CD8-positive, alpha-beta memory T cell (primary cell): Measurements from ENCODE around the gene GPT2. TPM values are rescaled to one million over a fixed set of nuclear protein-coding genes. Genes with fewer than 3 reads are reported as not detected.

Experiments used
- CTCF ChIA-PET: fragments of 350-600 bp; sonication (Branson Sonifier 250); formaldehyde crosslinking; loops from one replicate; lab custom pipeline; 2021; ENCODE audit warnings: antibody characterized with exemption; lab: Charles Lee
- POLR2A ChIA-PET: fragments of 350-600 bp; sonication (Branson Sonifier 250); formaldehyde crosslinking; loops from one replicate; lab custom pipeline; 2021; ENCODE audit warnings: antibody characterized with exemption; lab: Charles Lee
- DNase-seq, 5 donors: peaks; one replicate each; pipeline versions ENCODE4 v3.0.0 to v3.0.0-alpha.2; 2020 to 2022; ENCODE audit warnings: mixed read lengths in 1 of 5
- H3K27ac ChIP-seq: one replicate; pipeline ENCODE4 v1.7.0; 2013; ENCODE audit warnings: low read depth, mild to moderate bottlenecking, low read length, moderate library complexity
- H3K27me3 ChIP-seq: 2 replicates; pipeline ENCODE4 v1.7.0; 2013; ENCODE audit warnings: low read length, mild to moderate bottlenecking; ENCODE audit not compliant: insufficient read depth, poor library complexity, severe bottlenecking
- H3K36me3 ChIP-seq: 2 replicates; pipeline ENCODE4 v1.7.0; 2013; ENCODE audit warnings: mild to moderate bottlenecking, low read length, moderate library complexity; ENCODE audit not compliant: insufficient read depth
- H3K4me1 ChIP-seq: 2 replicates; pipeline ENCODE4 v1.7.0; 2013; ENCODE audit warnings: mild to moderate bottlenecking, low read length, moderate library complexity; ENCODE audit not compliant: insufficient read depth
- H3K4me3 ChIP-seq: 2 replicates; pipeline ENCODE4 v1.7.0; 2013; ENCODE audit warnings: mild to moderate bottlenecking, low read length
- H3K9me3 ChIP-seq: 2 replicates; pipeline ENCODE4 v1.7.0; 2013; ENCODE audit warnings: mild to moderate bottlenecking, low read length
- H3K27ac Mint-ChIP-seq, 8 donors: one replicate each; pipeline ENCODE4 v1.8.0; 2020 to 2021; ENCODE audit warnings: mixed read lengths in 8 of 8, mild to moderate bottlenecking in 6 of 8, inconsistent platforms in 3 of 8, moderate library complexity in 3 of 8
- H3K27me3 Mint-ChIP-seq, 2 donors: one replicate each; pipeline ENCODE4 v1.8.0; 2020 to 2021; ENCODE audit warnings: mixed read lengths in 2 of 2, mild to moderate bottlenecking in 1 of 2, moderate library complexity in 1 of 2
- H3K36me3 Mint-ChIP-seq, 3 donors: one replicate each; pipeline ENCODE4 v1.8.0; 2020 to 2021; ENCODE audit warnings: mixed read lengths in 3 of 3, inconsistent platforms in 1 of 3, mild to moderate bottlenecking in 1 of 3
- H3K4me1 Mint-ChIP-seq, 3 donors: one replicate each; pipeline ENCODE4 v1.8.0; 2020 to 2021; ENCODE audit warnings: mixed read lengths in 3 of 3, inconsistent platforms in 1 of 3, mild to moderate bottlenecking in 1 of 3
- H3K4me3 Mint-ChIP-seq, 7 donors: one replicate each; pipeline ENCODE4 v1.8.0; 2020 to 2021; ENCODE audit warnings: mixed read lengths in 7 of 7, mild to moderate bottlenecking in 6 of 7, moderate library complexity in 4 of 7, inconsistent platforms in 2 of 7
- H3K9me3 Mint-ChIP-seq, 5 donors: one replicate each; pipeline ENCODE4 v1.8.0; 2020 to 2022; ENCODE audit warnings: mixed read lengths in 5 of 5, mild to moderate bottlenecking in 3 of 5, moderate library complexity in 2 of 5, inconsistent platforms in 1 of 5
- polyA plus RNA-seq: library from polyadenylated mRNA; unstranded; fragments of 300-500 nt; fragmentation: Illumina TruSeq; gene quantifications from one replicate; pipeline ENCODE4 v1.2.3, GENCODE V29; 2021
- total RNA-seq, 2 experiments: library from RNA; stranded (reverse); gene quantifications; one replicate each; pipeline ENCODE4 v1.2.3, GENCODE V29; 2021

The GPT2 gene
- total and polyA plus RNA-seq, 3 experiments from 2014 or later, result 0.79 to 16.5 (median 12.5) TPM

DNA sequence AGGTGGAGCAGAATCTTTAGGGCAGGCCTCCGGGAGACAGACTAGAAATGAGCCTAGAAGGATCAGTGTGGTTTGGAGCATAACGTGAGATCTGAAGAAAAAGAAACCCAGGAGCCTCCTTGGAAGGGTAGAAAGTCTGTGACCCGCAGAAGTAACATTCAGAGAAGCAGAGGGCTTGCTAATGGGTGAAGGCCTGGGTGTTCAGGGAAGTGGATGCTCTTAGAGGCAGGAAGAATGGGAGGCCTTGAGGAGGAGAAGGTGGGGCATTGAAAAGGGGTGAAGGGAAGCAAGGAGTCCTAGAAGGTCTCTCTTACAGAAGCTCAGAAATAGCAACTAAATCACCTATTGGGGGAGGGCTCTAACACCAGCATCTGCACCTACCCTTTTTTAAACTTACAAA lies 20.3 kb downstream of the GPT2 start:
- no peaks in the 10 kb centered on the region for H3K36me3 ChIP-seq
- no peaks in the 10 kb centered on the region for H3K27me3 ChIP-seq
- no peaks in the 10 kb centered on the region for H3K9me3 ChIP-seq
- Mint-ChIP-seq H3K27me3 (peaks cover 0 to 2% of the 10 kb centered on the region in 2 donors), H3K4me3 (no peak overlapping the region), H3K4me1 (no peaks in the 10 kb centered on the region), H3K9me3 (no peaks in the 10 kb centered on the region), H3K27ac (no peak overlapping the region), H3K36me3 (no peaks in the 10 kb centered on the region)
- ChIA-PET POLR2A (no interaction called here), CTCF (interaction anchor here (1.0 kb wide), 1 partner anchor 50 kb away, joined by 3 read pairs; no protein-coding TSS in a partner anchor)
- H3K4me3 ChIP-seq, result no peak overlapping the region
- no peak for DNase-seq
- no peak overlapping the region for H3K27ac ChIP-seq
- H3K4me1 ChIP-seq, result no peaks in the 10 kb centered on the region

GRCh38 chr16:46906360-46907060 lies 22.3 kb downstream of the GPT2 start:
- H3K36me3 ChIP-seq, result no peaks in the 10 kb centered on the region
- no peak for DNase-seq
- H3K27ac Mint-ChIP-seq, result no peak overlapping the region
- H3K4me3 Mint-ChIP-seq, result no peak overlapping the region
- no peaks in the 10 kb centered on the region for H3K4me1 ChIP-seq
- no peaks in the 10 kb centered on the region for H3K27me3 ChIP-seq
- ChIA-PET CTCF (interaction anchor here (1.4 to 6.8 kb wide), 4 partner anchors 50 to 233 kb away, joined by 4 to 44 read pairs (median 18); no protein-coding TSS in a partner anchor), POLR2A (no interaction called here)
- H3K4me1 Mint-ChIP-seq, result peaks cover 0 to 5% (median 0%) of the 10 kb centered on the region in 3 donors
- no peaks in the 10 kb centered on the region for H3K27me3 Mint-ChIP-seq
- H3K36me3 Mint-ChIP-seq, result no peaks in the 10 kb centered on the region
- H3K4me3 ChIP-seq, result no peak overlapping the region
- no peaks in the 10 kb centered on the region for H3K9me3 Mint-ChIP-seq
- H3K9me3 ChIP-seq, result no peaks in the 10 kb centered on the region
- no peak overlapping the region for H3K27ac ChIP-seq

DNA sequence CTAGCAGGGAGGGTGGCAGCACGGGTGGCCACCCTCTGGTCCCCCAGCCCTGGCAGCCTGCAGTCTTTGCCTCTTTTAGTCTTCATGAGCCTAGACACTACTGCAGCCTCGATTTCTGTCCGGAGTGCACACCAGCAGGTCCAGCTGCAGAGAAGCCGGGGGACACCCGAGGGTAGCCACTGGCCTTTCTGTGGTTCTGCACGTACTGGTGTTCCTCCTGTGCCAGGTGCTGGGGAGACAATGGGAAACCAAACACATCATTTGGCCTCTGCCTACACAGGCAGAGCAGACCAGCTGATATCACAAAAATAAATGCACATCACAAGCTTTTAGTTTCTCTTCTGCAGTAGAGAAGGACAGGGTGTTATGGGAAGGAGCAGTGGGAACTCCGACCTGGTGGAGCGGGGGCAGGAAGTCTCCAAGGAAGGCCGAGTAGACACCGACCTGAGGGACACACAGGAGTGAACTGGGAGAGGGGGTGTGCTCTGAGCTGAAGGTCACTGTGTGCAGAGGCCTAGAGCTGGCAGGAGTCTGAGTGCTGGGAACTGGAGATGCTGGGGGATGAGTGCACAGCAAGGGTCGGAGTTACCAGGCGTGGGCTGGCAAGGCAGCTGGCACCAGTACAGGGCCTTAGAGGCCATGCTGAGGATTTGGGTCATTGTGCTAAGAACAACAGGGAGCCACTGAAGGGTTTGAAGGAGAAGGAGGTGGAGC lies 23.1 kb downstream of the GPT2 start:
- no peaks in the 10 kb centered on the region for H3K9me3 Mint-ChIP-seq
- no peaks in the 10 kb centered on the region for H3K27me3 Mint-ChIP-seq
- H3K4me3 Mint-ChIP-seq, result no peak overlapping the region
- Histone ChIP-seq H3K36me3 (no peaks in the 10 kb centered on the region), H3K27me3 (no peaks in the 10 kb centered on the region), H3K9me3 (no peaks in the 10 kb centered on the region), H3K27ac (no peak overlapping the region), H3K4me3 (no peak overlapping the region), H3K4me1 (no peaks in the 10 kb centered on the region)
- ChIA-PET CTCF (interaction anchor here (1.2 to 6.8 kb wide), 5 partner anchors 51 to 237 kb away, joined by 3 to 44 read pairs (median 7); no protein-coding TSS in a partner anchor), POLR2A (no interaction called here)
- H3K36me3 Mint-ChIP-seq, result no peaks in the 10 kb centered on the region
- DNase-seq, result no peak
- no peak overlapping the region for H3K27ac Mint-ChIP-seq
- peaks cover 0 to 5% (median 0%) of the 10 kb centered on the region in 3 donors for H3K4me1 Mint-ChIP-seq

GRCh38 chr16:46908540-46909372 lies 24.6 kb downstream of the GPT2 start:
- no peaks in the 10 kb centered on the region for H3K9me3 Mint-ChIP-seq
- no peak overlapping the region for H3K4me3 Mint-ChIP-seq
- no peaks in the 10 kb centered on the region for H3K36me3 Mint-ChIP-seq
- H3K27me3 ChIP-seq, result no peaks in the 10 kb centered on the region
- H3K4me1 ChIP-seq, result no peaks in the 10 kb centered on the region
- no peaks in the 10 kb centered on the region for H3K9me3 ChIP-seq
- no peaks in the 10 kb centered on the region for H3K36me3 ChIP-seq
- ChIA-PET POLR2A (no interaction called here), CTCF (interaction anchor here (0.9 to 6.8 kb wide), 12 partner anchors 8 to 238 kb away, joined by 3 to 44 read pairs (median 4); partner anchors contain the start of gene GPT2)
- no peak overlapping the region for H3K27ac Mint-ChIP-seq
- peak; percentile 31 to 69 (median 38) for DNase-seq
- peaks cover 0 to 5% (median 0%) of the 10 kb centered on the region in 3 donors for H3K4me1 Mint-ChIP-seq
- no peak overlapping the region for H3K4me3 ChIP-seq
- no peaks in the 10 kb centered on the region for H3K27me3 Mint-ChIP-seq
- H3K27ac ChIP-seq, result no peak overlapping the region

GRCh38 chr16:46911038-46911437 lies 26.9 kb downstream of the GPT2 start:
- Mint-ChIP-seq H3K27ac (peak overlapping the region in 2 of 8 donors; percentile 44 to 91), H3K9me3 (no peaks in the 10 kb centered on the region), H3K4me3 (no peak overlapping the region), H3K36me3 (no peaks in the 10 kb centered on the region), H3K4me1 (peaks cover 0 to 5% (median 0%) of the 10 kb centered on the region in 3 donors), H3K27me3 (no peaks in the 10 kb centered on the region)
- no peak for DNase-seq
- POLR2A ChIA-PET, result no interaction called here
- CTCF ChIA-PET, result interaction anchor here (1.4 to 6.8 kb wide), 4 partner anchors 20 to 238 kb away, joined by 5 to 44 read pairs (median 18); no protein-coding TSS in a partner anchor
- Histone ChIP-seq H3K4me3 (no peak overlapping the region), H3K27ac (no peak overlapping the region), H3K36me3 (no peaks in the 10 kb centered on the region), H3K27me3 (no peaks in the 10 kb centered on the region), H3K4me1 (no peaks in the 10 kb centered on the region), H3K9me3 (no peaks in the 10 kb centered on the region)

DNA sequence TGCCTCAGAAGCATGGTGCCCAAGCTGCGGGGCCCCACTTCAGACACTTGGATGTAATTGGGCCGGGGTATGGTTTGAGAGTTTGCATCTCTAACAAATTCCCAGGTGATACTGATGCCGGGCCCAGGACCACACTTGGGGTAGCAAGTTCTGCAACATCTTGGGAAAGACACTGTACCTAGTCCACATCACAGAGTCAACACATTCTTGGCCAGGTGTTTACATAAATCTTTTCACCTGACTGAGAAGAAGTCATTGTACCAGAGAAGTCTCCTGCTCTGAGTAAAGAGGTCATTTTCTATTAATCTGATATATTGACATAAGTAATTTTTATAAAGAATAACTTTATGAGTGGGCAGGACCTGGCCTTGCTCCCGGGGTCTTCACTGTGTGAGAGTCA lies 27.5 kb downstream of the GPT2 start:
- Mint-ChIP-seq H3K36me3 (no peaks in the 10 kb centered on the region), H3K4me3 (no peak overlapping the region), H3K9me3 (no peaks in the 10 kb centered on the region)

DNA sequence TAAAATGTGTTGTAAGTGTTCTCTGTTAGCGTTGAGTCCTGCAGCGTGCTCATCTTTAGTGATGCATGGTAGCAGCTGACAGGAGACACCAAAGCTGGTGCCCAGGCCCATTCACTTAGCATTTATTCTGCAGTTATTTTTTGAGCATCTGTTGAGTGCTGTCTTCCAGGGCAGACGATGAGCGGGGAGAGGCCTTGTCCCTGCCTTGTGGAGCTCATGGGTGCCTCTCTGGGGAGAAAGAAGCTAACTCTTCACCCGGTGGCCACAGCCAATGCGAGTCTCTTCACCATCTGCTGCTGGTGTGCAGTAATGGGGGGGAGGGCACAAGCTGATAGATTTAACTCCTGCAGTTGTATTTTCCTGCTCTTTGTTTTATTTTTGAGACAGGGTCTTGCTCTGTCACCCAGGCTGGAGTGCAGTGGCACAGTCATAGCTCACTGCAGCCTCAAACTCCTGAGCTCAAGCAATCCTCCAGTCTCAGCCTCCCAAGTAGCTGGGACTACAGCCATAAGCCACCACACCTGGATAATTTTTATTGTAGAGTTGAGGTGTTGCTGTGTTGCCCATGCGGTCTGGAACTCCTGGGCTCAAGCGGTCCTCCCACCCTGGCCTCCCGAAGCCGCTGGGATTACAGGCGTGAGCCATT lies 30.5 kb downstream of the GPT2 start:
- Mint-ChIP-seq H3K4me3 (no peak overlapping the region), H3K27me3 (peaks cover 0 to 2% of the 10 kb centered on the region in 2 donors), H3K36me3 (no peaks in the 10 kb centered on the region), H3K27ac (no peak overlapping the region), H3K4me1 (peaks cover 0 to 5% (median 0%) of the 10 kb centered on the region in 3 donors), H3K9me3 (no peaks in the 10 kb centered on the region)
- Histone ChIP-seq H3K4me3 (no peak overlapping the region), H3K27me3 (no peaks in the 10 kb centered on the region), H3K27ac (no peak overlapping the region), H3K4me1 (no peaks in the 10 kb centered on the region), H3K9me3 (no peaks in the 10 kb centered on the region), H3K36me3 (no peaks in the 10 kb centered on the region)
- POLR2A ChIA-PET, result no interaction called here
- no peak for DNase-seq
- CTCF ChIA-PET, result interaction anchor here (0.8 to 1.7 kb wide), 3 partner anchors 15 to 241 kb away, joined by 3 to 8 read pairs (median 4); no protein-coding TSS in a partner anchor

More for the DNA sequence above, 27.5 kb downstream of the GPT2 start:
- no peaks in the 10 kb centered on the region for H3K9me3 ChIP-seq
- no peak for DNase-seq
- H3K27me3 ChIP-seq, result no peaks in the 10 kb centered on the region
- CTCF ChIA-PET, result interaction anchor here (6.8 kb wide), 1 partner anchor 238 kb away, joined by 30 read pairs; no protein-coding TSS in a partner anchor
- POLR2A ChIA-PET, result no interaction called here
- Mint-ChIP-seq H3K27ac (no peak overlapping the region), H3K27me3 (no peaks in the 10 kb centered on the region), H3K4me1 (peaks cover 0 to 5% (median 0%) of the 10 kb centered on the region in 3 donors)
- H3K27ac ChIP-seq, result no peak overlapping the region
- H3K36me3 ChIP-seq, result no peaks in the 10 kb centered on the region
- H3K4me3 ChIP-seq, result no peak overlapping the region
- H3K4me1 ChIP-seq, result no peaks in the 10 kb centered on the region
